Skeletal muscle satellite cell (primary cell): ENCODE measurements around the gene AMDHD2.
"Not testable (repeated sequence)": the region's sequence is repeated elsewhere in the genome, so short reads cannot be mapped to it uniquely, and the experiment has no call there.

Experiments used
- H3K27me3 ChIP-seq: 2 replicates; pipeline ENCODE4 v1.7.0; 2013; ENCODE audit warnings: low read length; ENCODE audit not compliant: control insufficient read depth, insufficient read depth
- H3K36me3 ChIP-seq: 2 replicates; pipeline ENCODE4 v1.7.0; 2013; ENCODE audit warnings: mild to moderate bottlenecking, control low read depth, low read length; ENCODE audit not compliant: insufficient read depth
- H3K4me1 ChIP-seq: 2 replicates; pipeline ENCODE4 v1.7.0; 2013; ENCODE audit warnings: low read length; ENCODE audit not compliant: control insufficient read depth, insufficient read depth
- H3K4me2 ChIP-seq: 2 replicates; pipeline ENCODE4 v1.7.0; 2013; ENCODE audit warnings: mild to moderate bottlenecking, low read length
- H3K4me3 ChIP-seq: 2 replicates; pipeline ENCODE4 v1.7.0; 2013; ENCODE audit warnings: low read length
- H3K9ac ChIP-seq: 2 replicates; pipeline ENCODE4 v1.7.0; 2013; ENCODE audit warnings: mild to moderate bottlenecking, low read depth, low read length, moderate library complexity
- H3K9me3 ChIP-seq: replicated peaks from 2 replicates; pipeline ENCODE4 v1.7.0; 2013; ENCODE audit warnings: mild to moderate bottlenecking, control low read depth, low read length

AMDHD2 gene

GRCh38 chr16:2475413-2476344 lies 44.5 kb upstream of the AMDHD2 start:
- peak overlapping the region; percentile 94 for H3K4me2 ChIP-seq
- no peaks in the 10 kb centered on the region for H3K36me3 ChIP-seq
- H3K4me3 ChIP-seq = peak overlapping the region; percentile 95
- H3K27me3 ChIP-seq = peaks cover 11% of the 10 kb centered on the region
- no peaks in the 10 kb centered on the region for H3K9me3 ChIP-seq
- peaks cover 30% of the 10 kb centered on the region for H3K4me1 ChIP-seq
- H3K9ac ChIP-seq = peak overlapping the region; percentile 77

GRCh38 chr16:2476345-2476720 lies 43.8 kb upstream of the AMDHD2 start:
- Histone ChIP-seq H3K4me2 (peak overlapping the region; percentile 94), H3K9me3 (no peaks in the 10 kb centered on the region), H3K9ac (no peak overlapping the region), H3K4me3 (no peak overlapping the region), H3K36me3 (no peaks in the 10 kb centered on the region), H3K27me3 (peaks cover 10% of the 10 kb centered on the region), H3K4me1 (peaks cover 28% of the 10 kb centered on the region)

- no peak overlapping the region for H3K9ac ChIP-seq
- H3K4me1 ChIP-seq = peaks cover 24% of the 10 kb centered on the region
- H3K4me2 ChIP-seq = no peak overlapping the region
- no peaks in the 10 kb centered on the region for H3K36me3 ChIP-seq
- no peak overlapping the region for H3K4me3 ChIP-seq
- peaks cover 8% of the 10 kb centered on the region for H3K27me3 ChIP-seq
- H3K9me3 ChIP-seq = no peaks in the 10 kb centered on the region
Observed at GRCh38 chr16:2476741-2477140, 43.4 kb upstream of the AMDHD2 start.

- Histone ChIP-seq H3K9ac (no peak overlapping the region), H3K4me1 (peaks cover 22% of the 10 kb centered on the region), H3K4me2 (no peak overlapping the region), H3K36me3 (no peaks in the 10 kb centered on the region), H3K27me3 (peaks cover 2% of the 10 kb centered on the region), H3K4me3 (no peak overlapping the region), H3K9me3 (no peaks in the 10 kb centered on the region)
Observed at GRCh38 chr16:2477327-2477726, 42.8 kb upstream of the AMDHD2 start.

- no peak overlapping the region for H3K4me2 ChIP-seq
- H3K9me3 ChIP-seq = no peaks in the 10 kb centered on the region
- H3K9ac ChIP-seq = no peak overlapping the region
- H3K27me3 ChIP-seq = no peaks in the 10 kb centered on the region
- H3K4me1 ChIP-seq = peaks cover 30% of the 10 kb centered on the region
- H3K4me3 ChIP-seq = no peak overlapping the region
- no peaks in the 10 kb centered on the region for H3K36me3 ChIP-seq
Observed at GRCh38 chr16:2478279-2478678, 41.9 kb upstream of the AMDHD2 start.

GRCh38 chr16:2479996-2480395 lies 40.2 kb upstream of the AMDHD2 start:
- H3K4me1 ChIP-seq = peaks cover 27% of the 10 kb centered on the region
- H3K4me2 ChIP-seq, H3K4me3 ChIP-seq, H3K9me3 ChIP-seq, H3K27me3 ChIP-seq, H3K36me3 ChIP-seq, H3K9ac ChIP-seq: not testable (repeated sequence)

- no peaks in the 10 kb centered on the region for H3K27me3 ChIP-seq
- no peak overlapping the region for H3K4me3 ChIP-seq
- H3K4me1 ChIP-seq = peaks cover 23% of the 10 kb centered on the region
- no peaks in the 10 kb centered on the region for H3K9me3 ChIP-seq
- no peak overlapping the region for H3K4me2 ChIP-seq
- no peak overlapping the region for H3K9ac ChIP-seq
- H3K36me3 ChIP-seq = no peaks in the 10 kb centered on the region
Observed at GRCh38 chr16:2480948-2481347, 39.2 kb upstream of the AMDHD2 start.

- Histone ChIP-seq H3K4me1 (peaks cover 21% of the 10 kb centered on the region), H3K36me3 (no peaks in the 10 kb centered on the region), H3K27me3 (no peaks in the 10 kb centered on the region), H3K4me2 (no peak overlapping the region), H3K4me3 (no peak overlapping the region), H3K9ac (no peak overlapping the region), H3K9me3 (no peaks in the 10 kb centered on the region)
Observed at GRCh38 chr16:2481676-2482075, 38.5 kb upstream of the AMDHD2 start.

- peaks cover 25% of the 10 kb centered on the region for H3K4me1 ChIP-seq
- H3K4me3 ChIP-seq = peak overlapping the region; percentile 55
- no peaks in the 10 kb centered on the region for H3K9me3 ChIP-seq
- no peaks in the 10 kb centered on the region for H3K36me3 ChIP-seq
- peak overlapping the region; percentile 76 for H3K4me2 ChIP-seq
- no peaks in the 10 kb centered on the region for H3K27me3 ChIP-seq
- peak overlapping the region; percentile 60 for H3K9ac ChIP-seq
Observed at GRCh38 chr16:2482249-2482648, 37.9 kb upstream of the AMDHD2 start.

GRCh38 chr16:2482708-2483534 lies 37.2 kb upstream of the AMDHD2 start:
- Histone ChIP-seq H3K9ac (peak overlapping the region; percentile 60), H3K4me3 (peak overlapping the region; percentile 55), H3K36me3 (no peaks in the 10 kb centered on the region)

GRCh38 chr16:2483939-2484897 lies 36.0 kb upstream of the AMDHD2 start:
- H3K9me3 ChIP-seq = no peaks in the 10 kb centered on the region
- H3K27me3 ChIP-seq = no peaks in the 10 kb centered on the region
- no peaks in the 10 kb centered on the region for H3K36me3 ChIP-seq
- H3K9ac ChIP-seq = no peak overlapping the region
- H3K4me1 ChIP-seq = peaks cover 30% of the 10 kb centered on the region
- H3K4me3 ChIP-seq = peak overlapping the region; percentile 55
- H3K4me2 ChIP-seq = peak overlapping the region; percentile 76

More at GRCh38 chr16:2482708-2483534, 37.2 kb upstream of the AMDHD2 start:
- Histone ChIP-seq H3K27me3 (no peaks in the 10 kb centered on the region), H3K4me2 (peak overlapping the region; percentile 76), H3K9me3 (no peaks in the 10 kb centered on the region), H3K4me1 (peaks cover 30% of the 10 kb centered on the region)
